Right lobe of liver (tissue), 6 donors: ENCODE data around the gene APP. TPM values are rescaled to one million over a fixed set of nuclear protein-coding genes. Genes with fewer than 3 reads are reported as not detected.

Source experiments
- ATAC-seq, 4 donors: fragments of 200-7000 bp; cut with Tn5 transposase; one replicate each; pipeline ENCODE4 v1.9.1; 2020; ENCODE audit warnings: mild to moderate bottlenecking in 4 of 4, moderate library complexity in 4 of 4
- DNase-seq, 3 donors: peaks; one replicate each; pipeline ENCODE4 v3.0.0-alpha.2; 2020
- H3K27ac ChIP-seq, 3 donors: fragments of 200-600 bp; one replicate each; pipeline ENCODE4 v1.8.0; 2022
- H3K27me3 ChIP-seq, 2 donors: fragments of 200-600 bp; one replicate each; pipeline ENCODE4 v1.8.0; 2022
- H3K36me3 ChIP-seq, 4 donors: fragments of 200-600 bp; sonication (generic) in 1 of 4; one replicate each; pipeline versions ENCODE4 v1.5.1 to v1.8.0; 2017 to 2022; ENCODE audit warnings: control low read depth in 1 of 4
- H3K4me1 ChIP-seq, 4 donors: fragments of 200-600 bp; sonication (generic) in 1 of 4; one replicate each; pipeline versions ENCODE4 v1.5.1 to v1.8.0; 2017 to 2022; ENCODE audit warnings: control low read depth in 1 of 4
- H3K4me3 ChIP-seq, 3 donors: fragments of 200-600 bp; one replicate each; pipeline ENCODE4 v1.8.0; 2022
- H3K9me3 ChIP-seq, 4 donors: fragments of 200-600 bp; sonication (generic) in 1 of 4; one replicate each; pipeline versions ENCODE4 v1.5.1 to v1.8.0; 2017 to 2022; ENCODE audit warnings: control low read depth in 1 of 4
- POLR2A ChIP-seq: fragments of 450-650 bp; IDR thresholded peaks from one replicate; pipeline ENCODE4 v1.6.1; 2017; ENCODE audit warnings: antibody characterized with exemption, mild to moderate bottlenecking
- WGBS: methylation state at CpG from one replicate; pipeline ENCODE4 v1.1.6; 2018; ENCODE audit warnings: low coverage, low lambda C conversion rate; ENCODE audit not compliant: insufficient coverage; ENCODE audit errors: missing lambda C conversion rate; 5-methylcytosine and 5-hydroxymethylcytosine counted together
- intact Hi-C, 2 donors: fragments of 100-400 bp; cut with DNase I; formaldehyde crosslinking; loops; one replicate each; pipeline versions ENCODE4 v1.11.2 to v1.14.1; 2022
- total RNA-seq, 6 experiments: library from RNA; depleted of rRNA in 2 of 6; stranded (reverse); fragments of >200 nt in 2 of 6; fragmentation: NEBNext Ultra II Directional in 3 of 6; extraction: Animal tissue kit (Norgen Biotek cat#: 25700) in 3 of 6; gene quantifications; one replicate each; pipeline versions ENCODE4 v1.1.0 to v1.2.4, GENCODE V29; 2016 to 2023
- TF ChIP-seq, protein P1 (sequence below), 4 donors: fragments of 200-600 bp in 3 of 4; fragments of 450-650 bp in 1 of 4; IDR thresholded peaks; one replicate each; pipeline versions ENCODE4 v1.5.1 to v1.8.0; 2016 to 2022; ENCODE audit warnings: antibody characterized with exemption in 4 of 4, mild to moderate bottlenecking in 2 of 4
- donor health status: DM: no; HTN: yes; CAD: no.
- donor health status: DM: no; HTN: no; CAD: no.
- donor health status: DM: no; HTN: no; CAD: no.
- donor health status: DM: no; HTN: yes; CAD: no.
- donor health status: DM: no; HTN: yes; CAD: no.

The APP gene
- total RNA-seq, 6 experiments from 2014 or later = 127 to 262 (median 208) TPM

DNA sequence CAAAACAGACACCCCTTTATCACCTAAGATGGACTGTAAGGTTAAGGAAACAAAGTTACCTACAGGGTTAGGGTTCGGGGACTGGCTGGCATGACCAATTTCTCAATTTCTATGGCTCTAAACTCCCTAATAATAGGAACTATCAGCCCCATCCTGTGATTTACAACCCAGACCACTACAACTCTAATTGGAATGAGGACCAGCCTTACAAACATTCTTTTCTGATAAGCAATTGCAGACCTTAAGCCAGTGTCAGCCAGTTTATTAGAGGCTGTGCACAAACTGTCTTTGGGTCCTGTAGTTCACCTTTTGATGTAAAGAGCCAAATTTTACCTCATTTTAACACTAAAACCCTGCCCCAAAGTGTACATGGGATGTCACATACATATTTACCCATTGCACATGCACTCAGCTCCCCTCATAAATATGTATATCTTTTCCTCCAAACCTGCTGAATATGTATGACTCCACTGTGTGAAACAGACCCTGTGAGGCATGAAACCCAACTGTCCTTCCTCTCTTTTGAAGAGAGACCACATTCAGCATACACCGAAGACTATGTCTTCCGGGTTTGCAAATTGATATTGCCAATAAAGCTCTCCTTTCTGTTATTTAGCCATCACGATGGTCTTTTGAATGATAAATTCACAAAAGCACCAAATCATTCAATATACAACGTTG is 7.3 kb upstream of the APP start:
- H3K4me3 ChIP-seq = no peak overlapping the region
- H3K27ac ChIP-seq = no peak overlapping the region
- H3K9me3 ChIP-seq = no peaks in the 10 kb centered on the region
- TF ChIP-seq, protein P1, sequence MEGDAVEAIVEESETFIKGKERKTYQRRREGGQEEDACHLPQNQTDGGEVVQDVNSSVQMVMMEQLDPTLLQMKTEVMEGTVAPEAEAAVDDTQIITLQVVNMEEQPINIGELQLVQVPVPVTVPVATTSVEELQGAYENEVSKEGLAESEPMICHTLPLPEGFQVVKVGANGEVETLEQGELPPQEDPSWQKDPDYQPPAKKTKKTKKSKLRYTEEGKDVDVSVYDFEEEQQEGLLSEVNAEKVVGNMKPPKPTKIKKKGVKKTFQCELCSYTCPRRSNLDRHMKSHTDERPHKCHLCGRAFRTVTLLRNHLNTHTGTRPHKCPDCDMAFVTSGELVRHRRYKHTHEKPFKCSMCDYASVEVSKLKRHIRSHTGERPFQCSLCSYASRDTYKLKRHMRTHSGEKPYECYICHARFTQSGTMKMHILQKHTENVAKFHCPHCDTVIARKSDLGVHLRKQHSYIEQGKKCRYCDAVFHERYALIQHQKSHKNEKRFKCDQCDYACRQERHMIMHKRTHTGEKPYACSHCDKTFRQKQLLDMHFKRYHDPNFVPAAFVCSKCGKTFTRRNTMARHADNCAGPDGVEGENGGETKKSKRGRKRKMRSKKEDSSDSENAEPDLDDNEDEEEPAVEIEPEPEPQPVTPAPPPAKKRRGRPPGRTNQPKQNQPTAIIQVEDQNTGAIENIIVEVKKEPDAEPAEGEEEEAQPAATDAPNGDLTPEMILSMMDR (IDR thresholded peaks at IDR 0.05) = no peak
- no peak for TF ChIP-seq POLR2A
- no peaks in the 10 kb centered on the region for H3K27me3 ChIP-seq
- H3K4me1 ChIP-seq = no peaks in the 10 kb centered on the region
- WGBS = 87% methylated on average over 5 of the region's 5 CpGs
- no peaks in the 10 kb centered on the region for H3K36me3 ChIP-seq
- ATAC-seq (no peak), DNase-seq (no peak)
- intact Hi-C loops = loop anchor here in 1 of 2 donors (10.0 kb wide), 1 partner anchor 293 kb away; no protein-coding TSS in a partner anchor

DNA sequence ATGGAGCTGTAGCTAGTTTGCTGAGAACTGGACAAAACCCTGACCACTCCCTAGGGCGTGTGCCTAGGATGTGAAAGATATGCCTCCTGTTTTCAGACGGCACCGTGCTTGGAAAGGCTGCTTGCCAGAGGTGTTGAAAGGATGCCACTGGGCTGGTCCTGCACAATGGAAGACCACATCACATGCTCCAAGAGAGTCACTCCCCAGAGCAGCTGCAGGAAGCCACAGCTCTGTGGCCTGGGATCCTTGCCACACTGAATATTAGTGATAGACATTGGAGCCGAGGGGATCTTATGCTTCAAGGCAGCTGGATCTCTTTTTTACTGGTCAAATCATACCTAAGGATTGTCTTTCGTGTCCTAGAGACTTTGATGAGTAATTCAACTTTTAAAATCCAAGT is 6.6 kb upstream of the APP start:
- Histone ChIP-seq H3K27me3 (no peaks in the 10 kb centered on the region), H3K4me1 (no peaks in the 10 kb centered on the region), H3K27ac (no peak overlapping the region), H3K36me3 (no peaks in the 10 kb centered on the region), H3K4me3 (no peak overlapping the region), H3K9me3 (no peaks in the 10 kb centered on the region)
- intact Hi-C loops = loop anchor here in 1 of 2 donors (10.0 kb wide), 1 partner anchor 292 kb away; no protein-coding TSS in a partner anchor
- WGBS = 52% methylated on average over 2 of the region's 5 CpGs
- no peak for TF ChIP-seq POLR2A
- TF ChIP-seq, protein P1 (IDR thresholded peaks at IDR 0.05) = no peak
- ATAC-seq (no peak), DNase-seq (no peak)

DNA sequence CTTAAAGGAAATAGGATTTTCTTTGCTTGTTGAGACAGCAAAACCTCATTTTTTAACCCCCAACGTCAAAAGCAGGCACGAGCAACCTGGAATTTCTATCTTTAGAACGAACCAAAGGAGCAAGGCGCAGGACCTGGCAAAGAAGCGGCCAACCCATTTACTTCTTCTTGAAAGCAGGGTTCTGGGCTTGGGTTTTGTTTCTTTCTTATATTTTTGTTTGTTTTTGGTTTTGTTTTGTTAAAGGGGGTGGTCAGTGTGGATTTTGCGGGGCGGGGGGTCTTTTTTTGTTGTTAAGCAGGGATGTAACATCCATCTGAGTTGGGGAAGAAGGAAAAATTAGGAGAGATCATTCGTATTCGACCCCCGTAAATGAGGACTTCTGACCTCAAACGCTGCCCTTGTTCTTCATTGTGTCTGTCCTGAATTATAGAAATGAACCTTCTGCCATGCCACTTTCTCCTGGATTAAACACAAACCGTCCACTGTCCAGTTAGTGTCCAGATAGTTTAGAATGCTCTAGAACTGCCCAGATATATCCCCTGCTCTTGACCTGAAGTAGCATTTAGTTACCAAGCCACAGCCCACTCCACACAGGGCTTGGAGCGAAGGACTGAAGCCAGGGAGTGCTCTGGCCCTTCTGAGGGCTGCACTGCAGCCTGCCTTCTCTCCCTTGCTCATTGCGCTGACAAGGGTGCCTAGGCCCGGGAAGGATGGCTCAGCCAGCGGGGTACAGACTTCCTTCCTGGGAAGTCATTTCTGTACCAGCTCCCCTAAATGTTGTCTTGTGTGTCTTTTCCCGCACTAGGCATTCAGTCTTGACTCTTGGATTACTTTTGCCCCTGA is 909 bp upstream of the APP start:
- ATAC-seq (no peak), DNase-seq (no peak)
- Histone ChIP-seq H3K27ac (peak overlapping the region; percentile 88 to 97 (median 96)), H3K4me1 (peaks cover 0 to 10% (median 4%) of the 10 kb centered on the region in 4 donors), H3K4me3 (peak overlapping the region; percentile 72 to 90 (median 84)), H3K36me3 (no peaks in the 10 kb centered on the region), H3K27me3 (no peaks in the 10 kb centered on the region), H3K9me3 (no peaks in the 10 kb centered on the region)
- intact Hi-C loops = loop anchor here in 1 of 2 donors (10.0 kb wide), 1 partner anchor 287 kb away; no protein-coding TSS in a partner anchor
- TF ChIP-seq POLR2A = no peak
- TF ChIP-seq, protein P1 (IDR thresholded peaks at IDR 0.05) = no peak
- WGBS = 45% methylated on average over 15 of the region's 17 CpGs

DNA sequence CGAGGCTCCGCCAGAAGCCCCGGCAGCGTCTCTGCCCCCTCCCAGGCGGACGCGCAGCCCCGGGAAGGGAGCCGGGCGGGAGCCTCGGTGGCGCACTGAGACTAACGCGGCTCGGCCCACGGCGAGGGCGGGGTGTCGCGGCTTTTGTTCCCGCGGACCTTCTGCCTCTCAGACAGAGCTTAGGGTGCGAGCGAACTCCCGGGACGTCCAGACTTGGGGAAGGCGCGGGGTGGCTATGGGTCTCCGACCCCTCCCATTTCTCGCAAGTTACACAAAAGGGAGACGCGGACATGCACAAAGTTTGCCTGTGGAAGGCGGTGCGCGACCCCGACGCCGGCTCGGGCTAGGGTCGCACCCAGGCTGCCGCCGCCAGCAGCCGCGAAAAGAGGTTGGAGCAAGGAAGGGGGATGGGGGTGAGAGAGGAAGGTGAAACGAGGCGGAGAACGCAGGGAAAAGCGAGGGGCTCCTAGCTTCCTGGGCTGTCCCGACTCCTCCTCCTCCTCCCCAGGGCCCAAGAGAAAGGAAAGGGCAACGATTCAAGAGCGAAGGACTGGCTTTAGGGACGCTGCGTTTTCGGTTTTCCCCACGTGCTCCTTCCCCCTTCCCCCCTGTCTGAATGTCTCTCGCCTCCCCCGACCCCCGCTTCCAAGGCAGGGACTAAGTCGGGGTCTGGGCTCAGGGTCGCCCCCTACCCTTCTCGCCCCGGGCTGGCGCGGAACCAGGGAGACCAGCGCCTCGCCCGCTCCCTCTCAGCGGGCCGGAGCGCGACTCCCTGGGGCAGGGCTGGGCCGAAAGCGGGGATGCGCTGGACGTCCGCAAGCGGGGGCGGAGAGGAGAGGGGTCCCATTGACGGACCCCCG is 729 bp downstream of the APP start:
- peak; percentile 56 to 77 (median 72) for ATAC-seq
- DNase-seq = peak; percentile 66 to 78 (median 70)
- under 1% methylated on average over 44 of the region's 80 CpGs for WGBS
- peak overlapping the region; percentile 72 to 90 (median 84) for H3K4me3 ChIP-seq
- intact Hi-C loops = loop anchor here in 1 of 2 donors (10.0 kb wide), 1 partner anchor 285 kb away; no protein-coding TSS in a partner anchor
- no peaks in the 10 kb centered on the region for H3K9me3 ChIP-seq
- peak overlapping the region; percentile 88 to 97 (median 96) for H3K27ac ChIP-seq
- TF ChIP-seq POLR2A = peak; percentile 55
- TF ChIP-seq, protein P1 (IDR thresholded peaks at IDR 0.05) = no peak
- peaks cover 0 to 22% (median 10%) of the 10 kb centered on the region in 4 donors for H3K4me1 ChIP-seq
- H3K36me3 ChIP-seq = no peaks in the 10 kb centered on the region
- H3K27me3 ChIP-seq = no peaks in the 10 kb centered on the region
